GM06990 (cell line): ENCODE results near the gene KLHL33.

ENCODE experiments used
- DNase-seq: peaks from one replicate; pipeline ENCODE4 v3.0.0-alpha.2; 2011; ENCODE audit not compliant: insufficient read length; ENCODE audit errors: extremely low read depth
- H3K27me3 ChIP-seq: replicated peaks from 2 replicates; pipeline ENCODE4 v1.6.0; 2011; ENCODE audit warnings: low read length; ENCODE audit not compliant: control insufficient read depth, insufficient read depth
- H3K36me3 ChIP-seq: 2 replicates; pipeline ENCODE4 v1.5.1; 2011; ENCODE audit warnings: low read length; ENCODE audit not compliant: control insufficient read depth, insufficient read depth
- H3K4me3 ChIP-seq: replicated peaks from 2 replicates; pipeline ENCODE4 v1.5.1; 2011; ENCODE audit warnings: low read depth, mild to moderate bottlenecking, control low read depth, low read length
- CTCF ChIP-seq: IDR thresholded peaks from 2 replicates; pipeline ENCODE4 v1.5.1; 2011; ENCODE audit warnings: low read length, control low read depth, mild to moderate bottlenecking, inconsistent platforms; ENCODE audit not compliant: insufficient read depth, poor library complexity, severe bottlenecking

The KLHL33 gene

GRCh38 chr14:20388159-20388558, 47.8 kb downstream of the KLHL33 start:
- Histone ChIP-seq H3K4me3 (no peak overlapping the region), H3K36me3 (peaks cover 52% of the 10 kb centered on the region), H3K27me3 (no peaks in the 10 kb centered on the region)
- no peak for TF ChIP-seq CTCF
- no peak for DNase-seq

- Histone ChIP-seq H3K4me3 (no peak overlapping the region), H3K27me3 (no peaks in the 10 kb centered on the region), H3K36me3 (peaks cover 57% of the 10 kb centered on the region)
- TF ChIP-seq CTCF, result no peak
- DNase-seq, result no peak
Observed at GRCh38 chr14:20387576-20387975, 48.4 kb downstream of the KLHL33 start.

- no peak overlapping the region for H3K4me3 ChIP-seq
- H3K36me3 ChIP-seq, result peaks cover 61% of the 10 kb centered on the region
- H3K27me3 ChIP-seq, result no peaks in the 10 kb centered on the region
- no peak for TF ChIP-seq CTCF
- no peak for DNase-seq
Observed at GRCh38 chr14:20386276-20386855, 49.6 kb downstream of the KLHL33 start.

GRCh38 chr14:20384886-20385285, 51.1 kb downstream of the KLHL33 start:
- DNase-seq, result no peak
- TF ChIP-seq CTCF, result no peak
- H3K4me3 ChIP-seq, result no peak overlapping the region
- H3K27me3 ChIP-seq, result no peaks in the 10 kb centered on the region
- peaks cover 61% of the 10 kb centered on the region for H3K36me3 ChIP-seq

- Histone ChIP-seq H3K36me3 (peaks cover 62% of the 10 kb centered on the region), H3K27me3 (no peaks in the 10 kb centered on the region), H3K4me3 (no peak overlapping the region)
- DNase-seq, result no peak
- TF ChIP-seq CTCF, result no peak
Observed at GRCh38 chr14:20384321-20384720, 51.6 kb downstream of the KLHL33 start.

GRCh38 chr14:20383636-20384035, 52.3 kb downstream of the KLHL33 start:
- no peak overlapping the region for H3K4me3 ChIP-seq
- H3K27me3 ChIP-seq, result no peaks in the 10 kb centered on the region
- peaks cover 65% of the 10 kb centered on the region for H3K36me3 ChIP-seq
- DNase-seq, result no peak
- no peak for TF ChIP-seq CTCF
